HG03342 (cell line): ENCODE results near the gene OGFOD2.
A peak's percentile ranks its signal among the peaks of the same experiment; 100 is the strongest.

ENCODE experiments used
- ATAC-seq: cut with Tn5 transposase; IDR thresholded peaks from one replicate; pipeline ENCODE4 v1.9.1; 2021; ENCODE audit warnings: mild to moderate bottlenecking, moderate library complexity; ENCODE audit not compliant: unreplicated experiment

The OGFOD2 gene

DNA sequence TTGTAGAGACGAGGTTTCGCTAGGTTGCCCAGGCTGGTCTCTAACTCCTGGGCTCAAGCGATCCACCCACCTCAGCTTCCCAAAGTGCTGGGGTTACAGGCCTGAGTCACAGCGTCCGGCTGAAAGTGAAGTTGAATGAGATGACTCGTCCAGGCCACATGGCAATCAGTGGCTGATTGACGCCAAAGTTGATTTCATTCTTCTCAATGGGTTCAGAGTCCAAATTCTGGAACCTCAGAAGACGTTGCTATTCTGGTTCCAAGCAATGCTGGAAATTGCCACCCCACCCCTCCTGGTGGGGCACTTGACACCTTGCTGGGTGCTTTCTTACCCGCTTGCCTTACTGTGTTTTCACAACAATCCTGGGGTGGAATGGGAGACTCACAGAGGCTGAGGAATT, 23.6 kb upstream of the OGFOD2 start:
- no peak for ATAC-seq

DNA sequence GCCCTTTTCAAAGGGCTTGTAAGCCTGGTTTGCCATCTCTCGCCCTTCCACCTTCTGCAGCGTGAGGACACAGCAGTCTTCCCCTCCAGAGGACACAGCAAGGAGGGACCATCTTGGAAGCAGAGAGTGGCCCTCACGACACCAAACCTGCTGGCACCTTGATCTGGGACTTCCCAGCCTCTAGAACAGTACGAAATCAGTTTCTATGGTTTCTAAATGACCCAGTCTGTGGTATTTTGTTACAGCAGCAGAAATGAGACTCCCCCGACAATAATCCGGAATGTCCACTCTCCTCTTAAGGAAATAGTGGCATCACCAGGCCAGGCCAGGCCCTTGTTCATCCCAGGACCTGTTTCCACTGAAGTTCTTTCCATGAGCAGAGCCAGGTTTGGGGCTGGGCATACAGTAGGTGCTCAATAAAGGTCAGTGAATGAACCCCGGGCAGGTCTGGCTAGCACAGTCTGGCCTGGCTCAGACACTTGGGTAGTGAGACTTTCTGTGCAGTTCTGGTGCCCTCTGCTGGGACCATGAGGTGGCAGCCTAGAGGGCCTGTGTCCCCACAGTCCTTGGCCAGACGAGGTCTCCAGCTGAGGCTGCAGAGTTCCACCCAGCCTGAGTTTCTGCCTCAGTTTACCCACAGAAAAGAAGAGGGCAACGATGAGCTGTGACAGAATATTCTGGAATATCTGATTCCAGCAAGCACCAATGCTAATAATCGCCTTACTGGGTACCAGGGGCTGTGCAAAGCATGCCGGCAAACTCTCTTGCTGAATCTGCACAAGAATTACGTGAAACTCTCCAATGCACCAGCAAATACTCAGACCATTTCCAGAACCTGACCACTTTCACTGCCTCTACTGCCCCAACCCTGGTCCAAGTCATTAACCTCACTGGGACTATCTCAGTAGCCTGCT, 22.8 kb upstream of the OGFOD2 start:
- peak; percentile 77 for ATAC-seq

- no peak for ATAC-seq
These were observed 19.9 kb upstream of the OGFOD2 start for GRCh38 chr12:122955156-122955555.

DNA sequence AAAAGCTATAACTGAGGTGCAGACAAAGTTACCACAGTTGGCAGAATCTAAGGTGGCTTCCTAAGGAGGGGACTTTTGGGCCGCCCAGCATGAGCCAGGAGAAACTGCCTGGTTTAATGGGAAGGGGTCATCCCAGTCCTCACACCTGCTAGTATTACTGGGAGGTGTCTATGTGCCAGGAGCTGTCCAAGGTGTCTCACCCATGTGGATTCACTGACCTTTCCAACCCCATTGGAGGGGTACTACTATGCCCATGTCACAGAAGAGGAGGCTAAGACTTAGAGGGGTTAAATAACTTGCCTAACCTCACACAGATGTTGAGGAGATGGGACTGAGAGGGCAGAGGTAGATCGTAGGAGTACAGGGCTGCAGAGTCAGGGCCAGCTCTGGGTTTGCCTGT, 19.0 kb upstream of the OGFOD2 start:
- ATAC-seq = no peak

- ATAC-seq = no peak
These were observed 16.7 kb upstream of the OGFOD2 start for GRCh38 chr12:122958198-122958888.

GRCh38 chr12:122959566-122960192, 15.4 kb upstream of the OGFOD2 start:
- ATAC-seq = no peak

- ATAC-seq = no peak
These were observed 14.9 kb upstream of the OGFOD2 start for GRCh38 chr12:122960193-122960569.

DNA sequence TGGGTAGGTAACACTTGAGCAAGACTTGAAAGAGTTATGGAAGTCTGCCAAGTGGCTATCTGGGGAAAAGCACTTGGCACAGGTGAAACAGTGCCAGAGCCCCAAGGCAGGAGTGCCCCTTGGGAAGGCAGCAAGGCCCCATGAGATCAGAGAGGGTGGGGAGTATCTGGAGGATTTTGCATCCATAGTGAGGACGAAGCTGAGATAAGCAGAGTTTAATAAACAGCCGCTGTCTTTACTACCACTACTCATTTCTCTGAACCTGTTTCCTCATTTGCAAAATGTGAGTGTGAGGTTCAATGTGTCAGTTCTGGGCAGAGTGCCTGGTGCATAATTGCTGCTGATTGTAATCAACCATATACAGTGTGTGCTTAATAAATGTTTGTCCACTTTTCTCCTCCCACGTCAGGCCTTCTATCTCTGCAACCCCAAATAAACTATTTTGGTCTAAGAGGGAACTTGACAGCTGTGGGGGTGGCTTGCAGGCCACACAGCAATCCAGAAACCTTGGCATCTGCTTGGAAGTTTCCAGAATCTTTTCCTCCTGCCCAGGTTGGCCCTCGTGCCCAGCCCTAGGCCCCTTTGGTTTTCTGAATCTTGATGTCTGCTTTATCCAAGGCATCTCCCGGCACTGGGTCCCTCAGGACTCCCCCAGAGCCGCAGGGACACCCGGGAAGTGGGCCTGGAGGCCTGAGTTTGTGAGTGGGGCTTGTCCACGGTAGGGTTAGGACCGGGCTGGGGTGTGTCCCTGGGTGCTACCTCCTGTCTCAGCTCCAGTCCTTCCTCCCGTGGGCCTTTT, 13.3 kb upstream of the OGFOD2 start:
- no peak for ATAC-seq

DNA sequence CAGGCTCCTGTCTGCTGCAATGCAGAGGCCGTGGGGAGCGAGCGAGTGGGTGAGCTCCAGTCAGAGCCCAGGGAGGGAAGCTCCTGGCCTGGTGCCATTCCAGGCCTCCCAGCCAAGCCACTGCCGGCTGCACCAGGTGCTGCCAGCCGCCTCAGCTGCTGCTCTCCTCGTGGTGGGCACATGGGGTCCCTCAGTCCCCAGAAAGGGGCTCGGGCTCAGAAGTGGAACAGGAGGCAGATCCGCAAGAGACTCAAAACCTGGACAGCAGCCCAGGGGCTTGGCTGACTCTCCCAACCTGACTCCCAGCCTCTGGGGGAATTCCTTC, 11.1 kb upstream of the OGFOD2 start:
- no peak for ATAC-seq

- no peak for ATAC-seq
These were observed 10.4 kb upstream of the OGFOD2 start for GRCh38 chr12:122964439-122965257.

GRCh38 chr12:122965321-122965751, 9.7 kb upstream of the OGFOD2 start:
- no peak for ATAC-seq

GRCh38 chr12:122965851-122966742, 8.9 kb upstream of the OGFOD2 start, which contains the start of gene ABCB9:
Gene ABCB9 (minus strand): TSS chr12:122966463. CDS start chr12:122960235, 6,228 bp downstream.
- ATAC-seq = peak; percentile 81

- no peak for ATAC-seq
These were observed 8.1 kb upstream of the OGFOD2 start for GRCh38 chr12:122966743-122967550.

- ATAC-seq = no peak
These were observed 6.9 kb upstream of the OGFOD2 start for GRCh38 chr12:122968104-122968503.

- no peak for ATAC-seq
These were observed 5.4 kb upstream of the OGFOD2 start for GRCh38 chr12:122969676-122970075.

- ATAC-seq = peak; percentile 75
These were observed 661 bp upstream of the OGFOD2 start for GRCh38 chr12:122974274-122974891.

DNA sequence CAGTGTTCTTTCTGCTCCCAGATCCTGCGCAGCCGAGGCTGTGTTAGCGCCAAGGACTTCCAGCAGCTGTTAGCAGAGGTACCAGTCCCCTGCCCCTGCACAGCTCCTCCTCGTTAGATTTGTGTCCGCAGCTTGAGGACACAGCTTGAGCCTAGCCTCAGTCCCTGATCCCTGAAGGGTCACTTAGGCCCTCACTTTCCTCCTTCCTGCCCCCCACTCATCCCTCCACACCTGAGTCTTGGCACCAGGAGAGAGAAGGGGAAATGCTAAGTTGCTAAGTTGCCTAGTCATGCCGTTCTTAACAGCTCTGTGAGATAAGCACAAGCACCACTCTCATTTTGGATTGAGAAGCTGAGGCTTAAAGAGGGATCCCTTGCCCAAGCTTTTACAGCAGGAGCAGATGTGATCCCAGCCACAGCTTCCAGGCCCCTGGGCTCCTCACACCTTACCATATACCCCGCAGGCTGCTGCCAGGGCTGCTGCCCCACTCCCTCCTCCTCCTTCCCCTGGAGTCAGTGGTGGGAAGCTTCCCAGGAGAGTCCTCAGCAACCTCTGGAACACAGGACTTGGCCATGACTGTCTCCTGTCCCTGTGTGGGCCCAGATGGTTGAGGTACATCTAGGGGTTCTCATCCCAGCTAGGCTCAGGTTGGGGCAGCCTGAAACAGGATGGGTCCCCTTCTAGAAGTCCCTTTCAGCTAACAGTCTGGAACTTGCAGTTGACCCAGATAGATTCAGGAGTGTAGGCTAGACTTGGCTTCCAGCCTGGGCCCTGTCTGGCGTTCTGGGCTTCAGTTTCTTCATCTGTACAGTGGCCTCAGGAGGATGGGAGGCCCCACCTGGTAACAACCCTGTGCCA, 975 bp downstream of the OGFOD2 start:
- no peak for ATAC-seq
